ENCODE measurements around the gene SEZ6L2. TPM values are rescaled to one million over a fixed set of nuclear protein-coding genes. Genes with fewer than 3 reads are reported as not detected.

SEZ6L2 gene
- total RNA-seq, 2 experiments from 2014 or later = not detected

GRCh38 chr16:29926711-29927052 is 27.3 kb upstream of the SEZ6L2 start:
- Mint-ChIP-seq H3K4me1 (ENCODE audit: low read depth) (peaks cover 37% of the 10 kb centered on the region), H3K4me3 (peak overlapping the region; percentile 95), H3K36me3 (ENCODE audit: low read depth) (peaks cover 31% of the 10 kb centered on the region), H3K9me3 (no peaks in the 10 kb centered on the region), H3K27ac (peak overlapping the region; percentile 93), H3K27me3 (no peaks in the 10 kb centered on the region)
- peaks cover 30% of the 10 kb centered on the region for H3K4me1 ChIP-seq (ENCODE audit: insufficient read depth, low read length)
- H3K27ac ChIP-seq (ENCODE audit: low read depth in 1 of 2, low read length in 2 of 2) = peak overlapping the region; percentile 42 to 72
- peaks cover 15% of the 10 kb centered on the region for H3K36me3 ChIP-seq (ENCODE audit: insufficient read depth, low read length)
- TF ChIP-seq CTCF (IDR thresholded peaks at IDR 0.05) = no peak
- H3K27me3 ChIP-seq (ENCODE audit: control insufficient read depth in 1 of 2, insufficient read depth in 2 of 2, low read length in 2 of 2) = no peaks in the 10 kb centered on the region
- ChIA-PET POLR2A (interaction anchor here (0.7 to 3.0 kb wide), 21 partner anchors 7 to 732 kb away, joined by 3 to 40 read pairs (median 4); partner anchors contain the start of genes ASPHD1, CDIPT, FBRS and HIRIP3), CTCF (interaction anchor here (0.6 to 1.8 kb wide), 6 partner anchors 33 to 525 kb away, joined by 3 to 10 read pairs (median 3); partner anchors contain the start of gene TAOK2)
- ATAC-seq (ENCODE audit: poor library complexity) (no peak), DNase-seq (no peak)
- no peaks in the 10 kb centered on the region for H3K9me3 ChIP-seq (ENCODE audit: control insufficient read depth in 1 of 2, insufficient read depth in 1 of 2, low read length in 2 of 2)
- peak overlapping the region; percentile 74 for H3K4me3 ChIP-seq (ENCODE audit: low read length)
- intact Hi-C loops (cut with DNase I, micrococcal nuclease) = loop anchor here in 1 of 2 experiments (1.0 to 2.0 kb wide), 2 partner anchors 35 to 68 kb away; partner anchors contain the start of gene HIRIP3

DNA sequence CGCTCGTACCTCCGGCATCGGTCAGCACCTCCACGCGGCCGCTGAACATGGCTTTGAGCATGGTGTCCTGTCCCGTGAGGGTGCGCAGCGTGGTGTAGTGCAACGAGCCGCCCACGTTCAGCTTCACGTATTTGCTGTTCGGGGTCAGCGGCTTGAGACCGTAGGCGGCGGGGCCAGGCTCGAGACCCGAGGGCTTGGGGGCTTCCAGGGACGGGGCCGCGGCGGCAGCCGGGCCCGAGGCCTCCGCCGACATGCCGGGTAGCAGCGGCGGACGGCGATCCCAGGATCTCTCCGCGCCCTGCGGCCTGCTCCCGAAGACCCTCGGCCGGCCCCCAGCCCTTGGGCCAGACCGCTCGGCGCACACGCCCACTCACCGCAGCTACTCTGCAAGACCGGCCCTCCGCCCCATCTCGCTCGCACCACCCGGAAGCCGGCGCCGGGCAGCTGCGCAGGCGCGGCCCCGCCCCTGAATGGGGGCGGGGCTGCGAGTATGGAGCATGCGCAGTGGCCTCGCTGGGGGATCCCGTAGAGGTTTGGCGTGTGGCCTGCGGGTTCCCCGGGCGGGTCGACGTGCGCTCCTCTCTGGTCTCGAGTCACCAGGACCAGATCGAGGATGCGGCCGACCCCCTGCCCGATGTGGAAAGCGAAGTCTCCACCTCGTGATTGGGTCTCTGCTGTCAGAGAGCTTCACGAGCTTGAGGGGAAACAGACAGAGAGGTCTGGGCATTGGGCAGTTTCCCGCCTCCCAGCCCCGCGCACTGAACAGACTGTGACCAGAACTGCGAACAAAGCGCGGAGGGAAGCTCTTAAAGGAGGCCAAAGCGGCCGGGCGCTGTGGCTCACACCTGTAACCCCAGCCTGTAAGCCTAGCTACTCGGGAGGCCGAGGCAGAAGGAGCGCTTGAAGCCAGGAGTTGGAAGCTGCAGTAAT is 26.7 kb upstream of the SEZ6L2 start, which contains the start of gene KCTD13:
TSS of gene KCTD13 (minus strand) at position 446 of the 930 bp plus-strand sequence. CDS start at position 253, 193 bp downstream.
- Mint-ChIP-seq H3K27me3 (no peaks in the 10 kb centered on the region), H3K4me3 (peak within 1 kb of the TSS; percentile 95), H3K36me3 (ENCODE audit: low read depth) (peaks cover 35% of the 10 kb centered on the region), H3K9me3 (no peaks in the 10 kb centered on the region), H3K4me1 (ENCODE audit: low read depth) (peaks cover 40% of the 10 kb centered on the region), H3K27ac (peak within 1 kb of the TSS; percentile 93)
- peak; percentile 75 to 94 (median 86) for DNase-seq
- Histone ChIP-seq H3K9me3 (ENCODE audit: control insufficient read depth in 1 of 2, insufficient read depth in 1 of 2, low read length in 2 of 2) (no peaks in the 10 kb centered on the region), H3K36me3 (ENCODE audit: insufficient read depth, low read length) (peaks cover 21% of the 10 kb centered on the region), H3K27ac (ENCODE audit: low read depth in 1 of 2, low read length in 2 of 2) (peak within 1 kb of the TSS; percentile 42 to 72), H3K4me3 (ENCODE audit: low read length) (peak within 1 kb of the TSS; percentile 74), H3K27me3 (ENCODE audit: control insufficient read depth in 1 of 2, insufficient read depth in 2 of 2, low read length in 2 of 2) (no peaks in the 10 kb centered on the region), H3K4me1 (ENCODE audit: insufficient read depth, low read length) (peaks cover 30% of the 10 kb centered on the region)
- TF ChIP-seq CTCF (IDR thresholded peaks at IDR 0.05) = no peak
- intact Hi-C loops (cut with DNase I, micrococcal nuclease) = loop anchor here (1.0 to 2.0 kb wide), 4 partner anchors 35 to 69 kb away; partner anchors contain the start of genes HIRIP3 (in 2 of the 2), CDIPT (in 1 of the 2) and TMEM219 (in 1 of the 2)
- ATAC-seq (ENCODE audit: poor library complexity) = peak; percentile 89
- ChIA-PET CTCF (interaction anchor here (0.6 to 1.8 kb wide), 6 partner anchors 33 to 526 kb away, joined by 3 to 10 read pairs (median 3); partner anchors contain the start of gene TAOK2), POLR2A (interaction anchor here (0.6 to 3.0 kb wide), 25 partner anchors 8 to 732 kb away, joined by 3 to 40 read pairs (median 4); partner anchors contain the start of genes ALDOA, ASPHD1, CDIPT and FBRS)

GRCh38 chr16:29925105-29925756 is 25.9 kb upstream of the SEZ6L2 start:
- H3K4me1 Mint-ChIP-seq (ENCODE audit: low read depth) = peaks cover 48% of the 10 kb centered on the region
- H3K36me3 ChIP-seq (ENCODE audit: insufficient read depth, low read length) = peaks cover 29% of the 10 kb centered on the region
- peak overlapping the region; percentile 69 for H3K27ac Mint-ChIP-seq
- peak overlapping the region; percentile 93 for H3K4me3 Mint-ChIP-seq
- peak overlapping the region; percentile 74 for H3K4me3 ChIP-seq (ENCODE audit: low read length)
- H3K9me3 Mint-ChIP-seq = no peaks in the 10 kb centered on the region
- no peaks in the 10 kb centered on the region for H3K27me3 Mint-ChIP-seq
- no peak for TF ChIP-seq CTCF (IDR thresholded peaks at IDR 0.05)
- no peaks in the 10 kb centered on the region for H3K9me3 ChIP-seq (ENCODE audit: control insufficient read depth in 1 of 2, insufficient read depth in 1 of 2, low read length in 2 of 2)
- H3K36me3 Mint-ChIP-seq (ENCODE audit: low read depth) = peaks cover 43% of the 10 kb centered on the region
- H3K27ac ChIP-seq (ENCODE audit: low read depth in 1 of 2, low read length in 2 of 2) = no peak overlapping the region
- DNase-seq = peak in 1 of 14 experiments; percentile 17
- POLR2A ChIA-PET = interaction anchor here (0.6 to 3.0 kb wide), 19 partner anchors 16 to 733 kb away, joined by 3 to 40 read pairs (median 5); partner anchors contain the start of genes ALDOA, ASPHD1, CDIPT and FBRS
- H3K27me3 ChIP-seq (ENCODE audit: control insufficient read depth in 1 of 2, insufficient read depth in 2 of 2, low read length in 2 of 2) = no peaks in the 10 kb centered on the region
- CTCF ChIA-PET = interaction anchor here (1.2 to 1.8 kb wide), 2 partner anchors 48 to 118 kb away, joined by 3 to 10 read pairs; partner anchors contain the start of gene TAOK2
- H3K4me1 ChIP-seq (ENCODE audit: insufficient read depth, low read length) = peaks cover 30% of the 10 kb centered on the region
- intact Hi-C loops (cut with DNase I, micrococcal nuclease) = loop anchor here in 1 of 2 experiments (2.0 kb wide), 3 partner anchors 38 to 70 kb away; partner anchors contain the start of genes CDIPT, HIRIP3 and TMEM219
- no peak for ATAC-seq (ENCODE audit: poor library complexity)
